GM12878 (cell line): ENCODE data around the gene ADIG. TPM values are rescaled to one million over a fixed set of nuclear protein-coding genes. Genes with fewer than 3 reads are reported as not detected.

Experiments
- ATAC-seq: fragments of 200-7000 bp; cut with Tn5 transposase; 3 replicates; pipeline ENCODE4 v1.9.1; 2020; ENCODE audit warnings: mild to moderate bottlenecking, moderate library complexity
- BruUV-seq: library from RNA; stranded (reverse); fragments of 400-500 nt; replicated peaks from 2 replicates; lab custom pipeline; 2021; lab: Mats Ljungman, UMichigan
- CTCF ChIA-PET: fragments of 300-600 bp; sonication (Branson Sonifier 250); formaldehyde crosslinking; extraction: SDS; loops from one replicate; lab custom pipeline; 2021; ENCODE audit warnings: inconsistent platforms; lab: Yijun Ruan, JAX
- POLR2A ChIA-PET: fragments of 350-600 bp; formaldehyde crosslinking; extraction: SDS; loops from one replicate; lab custom pipeline; 2021; ENCODE audit warnings: inconsistent platforms; lab: Charles Lee
- RAD21 ChIA-PET: fragments of 300-600 bp; sonication (Branson Sonifier 250); formaldehyde crosslinking; loops from one replicate; lab custom pipeline; 2023; ENCODE audit warnings: antibody characterized with exemption; ENCODE audit not compliant: unreplicated experiment; lab: Charles Lee
- SMC1A ChIA-PET: fragments of 300-600 bp; sonication (Branson Sonifier 250); formaldehyde crosslinking; loops from one replicate; lab custom pipeline; 2023; ENCODE audit not compliant: unreplicated experiment, uncharacterized antibody; lab: Charles Lee
- DNase-seq: peaks from one replicate; pipeline ENCODE4 v3.0.0-alpha.2; 2011; ENCODE audit warnings: low read depth, low spot score
- FAIRE-seq: peaks from 3 replicates; lab custom pipeline; 2011; peaks lifted over from hg19 to GRCh38; lab: Jason Lieb, UNC
- H2AFZ ChIP-seq: 2 replicates; pipeline ENCODE4 v1.6.0; 2011; ENCODE audit warnings: low read depth, low read length, control low read depth; ENCODE audit not compliant: control insufficient read depth
- H3K27ac ChIP-seq: 2 replicates; pipeline ENCODE4 v1.5.1; 2011; ENCODE audit warnings: control low read depth; ENCODE audit not compliant: control insufficient read depth, insufficient read depth
- H3K27me3 ChIP-seq, 2 experiments: replicated peaks in 1 of 2; 2 replicates each; pipeline versions ENCODE4 v1.6.0 to v1.6.1; 2011; ENCODE audit warnings: low read length in 1 of 2; ENCODE audit not compliant: control insufficient read depth in 2 of 2, insufficient read depth in 2 of 2
- H3K36me3 ChIP-seq, 2 experiments: 2 replicates each; pipeline ENCODE4 v1.5.1; 2011; ENCODE audit warnings: low read length in 1 of 2; ENCODE audit not compliant: control insufficient read depth in 2 of 2, insufficient read depth in 2 of 2
- H3K4me1 ChIP-seq: 2 replicates; pipeline ENCODE4 v1.6.1; 2011; ENCODE audit warnings: mild to moderate bottlenecking, low read length, moderate library complexity, mixed read lengths; ENCODE audit not compliant: control insufficient read depth, insufficient read depth
- H3K4me2 ChIP-seq: 2 replicates; pipeline ENCODE4 v1.6.0; 2011; ENCODE audit warnings: control low read depth; ENCODE audit not compliant: control insufficient read depth, insufficient read depth
- H3K4me3 ChIP-seq: fragments of 200-600 bp; sonication (generic); 2 replicates; pipeline ENCODE4 v1.5.1; 2016
- H3K79me2 ChIP-seq: 2 replicates; pipeline ENCODE4 v1.6.0; 2011; ENCODE audit warnings: low read length; ENCODE audit not compliant: control insufficient read depth, insufficient read depth
- H3K9ac ChIP-seq: 2 replicates; pipeline ENCODE4 v1.8.0; 2011; ENCODE audit warnings: low read length, control low read depth, mixed read lengths; ENCODE audit not compliant: control insufficient read depth, insufficient read depth
- H3K9me3 ChIP-seq: replicated peaks from 3 replicates; pipeline ENCODE4 v1.5.1; 2011; ENCODE audit warnings: mild to moderate bottlenecking, low read length; ENCODE audit not compliant: control insufficient read depth, insufficient read depth
- H4K20me1 ChIP-seq: 2 replicates; pipeline ENCODE4 v1.6.0; 2011; ENCODE audit not compliant: control insufficient read depth, insufficient read depth
- SP1 ChIP-seq: IDR thresholded peaks from one replicate; pipeline ENCODE4 v1.6.1; 2011; ENCODE audit warnings: low read depth, low read length
- TCF7 ChIP-seq: IDR thresholded peaks from 2 replicates; pipeline ENCODE4 v1.6.1; 2014; ENCODE audit warnings: antibody characterized with exemption, borderline replicate concordance
- in situ Hi-C: fragments of 300-500 bp; cut with MboI; formaldehyde crosslinking; loops from 9 replicates; pipeline ENCODE4 v1.14.3; 2018; ENCODE audit warnings: mixed read lengths
- intact Hi-C: fragments of 100-400 bp; cut with micrococcal nuclease; formaldehyde crosslinking; loops from one replicate; pipeline ENCODE4 v1.14.2; 2022; ENCODE audit not compliant: unreplicated experiment
- polyA plus RNA-seq, 11 experiments: library from polyadenylated mRNA; depleted of rRNA in 4 of 11; unstranded in 6 of 11; stranded (reverse) in 5 of 11; fragments of >200 nt; fragmentation: Nextera tagmentation in 4 of 11; fragmentation: Illumina TruSeq in 1 of 11; extraction: Ambion mirVana in 4 of 11; extraction: Trizol in 1 of 11; gene quantifications; 1 replicate in 1 of 11; 2 replicates in 10 of 11; pipeline versions ENCODE4 v1.2.1 to v1.2.3, GENCODE V29; 2011 to 2016; ENCODE audit warnings: inconsistent platforms in 2 of 11, missing spikeins in 2 of 11, low read depth in 1 of 11
- total RNA-seq, 4 experiments: library from RNA; depleted of rRNA in 3 of 4; stranded (reverse); fragments of >200 nt in 3 of 4; fragmentation: Illumina TruSeq in 1 of 4; extraction: Trizol in 1 of 4; gene quantifications; 2 replicates each; pipeline versions ENCODE4 v1.2.1 to v1.2.3, GENCODE V29; 2013 to 2021
- TF ChIP-seq, protein P1 (sequence below): IDR thresholded peaks from 2 replicates; pipeline ENCODE4 v1.6.1; 2012; ENCODE audit warnings: low read depth, low read length, improper control_type of control experiment
- TF ChIP-seq, protein P2 (sequence below): fragments of 450-650 bp; formaldehyde crosslinking; IDR thresholded peaks from 2 replicates; pipeline ENCODE4 v1.5.0; 2022; ENCODE audit warnings: mild to moderate bottlenecking, missing genetic modification characterization

ADIG gene
- total and polyA plus RNA-seq, 10 of the 15 experiments (the other 5 are each of a cell fraction or from before 2014, with no cell fraction given) = not detected

GRCh38 chr20:38625896-38626295, 44.9 kb downstream of the ADIG start:
- Histone ChIP-seq H3K4me2 (no peak overlapping the region), H4K20me1 (no peaks in the 10 kb centered on the region), H3K79me2 (no peaks in the 10 kb centered on the region), H3K9ac (no peak overlapping the region), H3K27me3 (no peaks in the 10 kb centered on the region), H3K4me3 (no peak overlapping the region), H3K9me3 (no peaks in the 10 kb centered on the region), H3K4me1 (no peaks in the 10 kb centered on the region), H2AFZ (no peak overlapping the region), H3K36me3 (no peaks in the 10 kb centered on the region), H3K27ac (no peak overlapping the region)
- ATAC-seq = no peak
- ChIA-PET RAD21 (no interaction called here), POLR2A (no interaction called here), SMC1A (no interaction called here), CTCF (no interaction called here)
- no TSS peak for BruUV-seq
- no peak for TF ChIP-seq SP1
- TF ChIP-seq, protein P1, sequence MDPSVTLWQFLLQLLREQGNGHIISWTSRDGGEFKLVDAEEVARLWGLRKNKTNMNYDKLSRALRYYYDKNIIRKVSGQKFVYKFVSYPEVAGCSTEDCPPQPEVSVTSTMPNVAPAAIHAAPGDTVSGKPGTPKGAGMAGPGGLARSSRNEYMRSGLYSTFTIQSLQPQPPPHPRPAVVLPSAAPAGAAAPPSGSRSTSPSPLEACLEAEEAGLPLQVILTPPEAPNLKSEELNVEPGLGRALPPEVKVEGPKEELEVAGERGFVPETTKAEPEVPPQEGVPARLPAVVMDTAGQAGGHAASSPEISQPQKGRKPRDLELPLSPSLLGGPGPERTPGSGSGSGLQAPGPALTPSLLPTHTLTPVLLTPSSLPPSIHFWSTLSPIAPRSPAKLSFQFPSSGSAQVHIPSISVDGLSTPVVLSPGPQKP = no peak
- TF ChIP-seq, protein P2, sequence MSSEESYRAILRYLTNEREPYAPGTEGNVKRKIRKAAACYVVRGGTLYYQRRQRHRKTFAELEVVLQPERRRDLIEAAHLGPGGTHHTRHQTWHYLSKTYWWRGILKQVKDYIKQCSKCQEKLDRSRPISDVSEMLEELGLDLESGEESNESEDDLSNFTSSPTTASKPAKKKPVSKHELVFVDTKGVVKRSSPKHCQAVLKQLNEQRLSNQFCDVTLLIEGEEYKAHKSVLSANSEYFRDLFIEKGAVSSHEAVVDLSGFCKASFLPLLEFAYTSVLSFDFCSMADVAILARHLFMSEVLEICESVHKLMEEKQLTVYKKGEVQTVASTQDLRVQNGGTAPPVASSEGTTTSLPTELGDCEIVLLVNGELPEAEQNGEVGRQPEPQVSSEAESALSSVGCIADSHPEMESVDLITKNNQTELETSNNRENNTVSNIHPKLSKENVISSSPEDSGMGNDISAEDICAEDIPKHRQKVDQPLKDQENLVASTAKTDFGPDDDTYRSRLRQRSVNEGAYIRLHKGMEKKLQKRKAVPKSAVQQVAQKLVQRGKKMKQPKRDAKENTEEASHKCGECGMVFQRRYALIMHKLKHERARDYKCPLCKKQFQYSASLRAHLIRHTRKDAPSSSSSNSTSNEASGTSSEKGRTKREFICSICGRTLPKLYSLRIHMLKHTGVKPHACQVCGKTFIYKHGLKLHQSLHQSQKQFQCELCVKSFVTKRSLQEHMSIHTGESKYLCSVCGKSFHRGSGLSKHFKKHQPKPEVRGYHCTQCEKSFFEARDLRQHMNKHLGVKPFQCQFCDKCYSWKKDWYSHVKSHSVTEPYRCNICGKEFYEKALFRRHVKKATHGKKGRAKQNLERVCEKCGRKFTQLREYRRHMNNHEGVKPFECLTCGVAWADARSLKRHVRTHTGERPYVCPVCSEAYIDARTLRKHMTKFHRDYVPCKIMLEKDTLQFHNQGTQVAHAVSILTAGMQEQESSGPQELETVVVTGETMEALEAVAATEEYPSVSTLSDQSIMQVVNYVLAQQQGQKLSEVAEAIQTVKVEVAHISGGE = no peak
- TF ChIP-seq TCF7 = no peak
- intact Hi-C loops (no loop called here), in situ Hi-C loops (no loop called here)
- no peak for DNase-seq
- no peak for FAIRE-seq
